GM23338 (cell line): ENCODE data around the gene UFD1.

Source experiments
- CTCF ChIP-seq, 2 experiments: fragments of 200-600 bp in 1 of 2; sonication (generic) in 1 of 2; conservative IDR thresholded peaks; 2 replicates each; pipeline versions ENCODE4 v1.5.1 to v1.6.1; 2016 to 2017; ENCODE audit warnings: antibody characterized with exemption in 2 of 2, low read depth in 2 of 2, mild to moderate bottlenecking in 2 of 2, moderate library complexity in 1 of 2
- EZH2 ChIP-seq: fragments of 200-600 bp; sonication (generic); IDR thresholded peaks from one replicate; pipeline ENCODE4 v1.8.0; 2017; ENCODE audit warnings: antibody characterized with exemption, mild to moderate bottlenecking, low read depth; ENCODE audit not compliant: unreplicated experiment
- POLR2AphosphoS5 ChIP-seq: IDR thresholded peaks from 2 replicates; pipeline ENCODE4 v1.6.1; 2016; ENCODE audit warnings: antibody characterized with exemption, low read depth

DNA sequence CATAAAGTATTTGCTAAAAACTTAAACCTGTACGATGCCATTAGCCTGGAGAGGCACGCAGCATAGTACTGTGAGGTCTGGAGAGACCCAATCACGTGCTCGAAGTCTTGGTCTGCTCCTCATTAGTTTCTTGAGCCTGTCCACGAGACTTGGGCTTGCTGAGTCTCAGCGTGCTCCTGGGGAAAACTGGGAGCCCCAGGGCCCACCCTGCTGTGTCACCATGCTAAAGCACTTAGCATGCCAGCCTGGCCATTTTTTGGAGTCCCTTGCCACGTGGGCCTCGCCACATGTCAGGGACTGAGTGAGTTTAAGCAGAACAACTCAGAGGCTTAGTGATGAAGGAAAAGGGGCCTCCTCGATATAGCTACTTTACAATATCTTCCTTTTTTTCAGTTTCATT is 3.3 kb upstream of the UFD1 start:
- TF ChIP-seq CTCF (conservative IDR thresholded peaks at IDR 0.05; ENCODE audit: low read depth in 2 of 2): no peak
- TF ChIP-seq EZH2: no peak
- no peak for TF ChIP-seq POLR2AphosphoS5
